HG03139 (cell line): ENCODE data around the gene CCNJ.

Experiments
- ATAC-seq: cut with Tn5 transposase; IDR thresholded peaks from one replicate; pipeline ENCODE4 v1.9.1; 2021; ENCODE audit not compliant: unreplicated experiment

CCNJ gene

DNA sequence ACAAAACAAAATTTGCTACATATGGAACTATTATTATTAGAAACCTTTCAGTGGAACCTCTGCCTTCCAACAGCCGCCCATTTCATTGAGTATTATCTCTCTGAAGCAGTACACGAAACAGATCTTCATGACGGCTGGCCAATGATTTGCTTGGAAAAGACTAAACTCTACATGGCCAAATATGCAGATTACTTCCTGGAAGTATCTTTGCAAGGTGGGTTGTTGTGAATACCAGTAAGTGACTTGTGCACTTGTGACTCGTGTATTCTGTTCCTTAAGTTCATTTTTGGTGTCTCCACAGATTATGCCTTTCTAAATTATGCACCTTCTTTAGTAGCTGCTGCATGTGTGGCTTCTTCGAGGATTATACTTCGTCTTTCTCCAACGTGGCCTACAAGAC lies 13.4 kb downstream of the CCNJ start:
- no peak for ATAC-seq

- ATAC-seq: no peak
These were observed 17.8 kb downstream of the CCNJ start for GRCh38 chr10:96061232-96061631.

- no peak for ATAC-seq
These were observed 29.3 kb downstream of the CCNJ start for GRCh38 chr10:96072674-96073073.

DNA sequence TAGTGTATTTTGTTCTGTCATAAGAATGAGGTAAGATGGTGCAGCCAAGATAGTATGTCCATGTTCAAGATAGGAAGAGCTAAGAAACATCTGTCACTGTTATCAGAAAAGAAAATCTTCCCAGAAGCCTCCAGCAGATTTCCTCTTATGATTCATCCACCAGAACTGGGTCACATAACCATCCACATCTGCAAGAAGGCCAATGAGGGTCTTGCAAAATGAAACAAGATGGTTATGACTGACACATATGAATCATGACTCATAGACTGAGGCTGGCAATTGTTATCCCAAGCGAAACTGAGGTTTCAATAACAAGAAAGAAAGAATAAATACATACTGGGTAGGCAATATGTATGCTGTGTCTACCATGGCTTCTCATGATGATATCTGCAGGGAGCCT lies 30.3 kb downstream of the CCNJ start:
- no peak for ATAC-seq

DNA sequence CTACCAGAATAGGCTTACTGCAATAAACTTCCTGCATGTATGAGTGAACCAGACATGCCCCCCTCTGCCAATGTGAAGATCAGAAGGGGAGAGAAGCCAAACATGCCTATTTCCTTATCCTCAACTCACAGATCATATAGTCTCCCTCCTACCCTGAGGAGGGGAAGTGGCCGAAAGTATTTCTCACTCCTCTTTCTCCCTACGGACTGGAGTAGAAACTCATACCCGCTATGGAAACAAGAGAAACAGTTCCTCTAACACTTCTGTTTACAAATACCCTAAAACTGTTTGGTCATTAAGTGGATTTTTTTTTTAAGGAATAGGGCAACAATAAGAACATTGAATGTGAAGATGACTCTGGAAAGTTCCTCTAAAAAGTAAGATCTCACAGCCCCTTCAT lies 31.4 kb downstream of the CCNJ start:
- no peak for ATAC-seq

DNA sequence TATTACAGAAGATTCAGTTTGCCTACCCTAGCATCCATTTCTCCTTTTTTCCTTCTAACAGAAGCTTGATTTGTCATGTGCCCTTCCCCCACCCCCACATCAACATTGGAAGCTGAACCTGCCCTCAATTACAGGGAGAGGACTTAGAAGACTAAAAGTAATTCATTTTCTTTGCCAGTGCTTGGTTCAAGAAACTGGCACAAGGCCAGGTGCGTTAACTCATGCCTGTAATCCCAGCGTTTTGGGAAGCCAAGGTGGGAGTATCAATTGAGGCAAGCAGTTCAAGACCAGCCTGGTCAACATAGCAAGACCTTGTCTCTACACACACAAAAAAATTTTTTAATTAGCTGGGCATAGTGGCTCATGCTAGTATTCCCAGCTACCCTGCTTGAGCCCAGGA lies 32.6 kb downstream of the CCNJ start:
- no peak for ATAC-seq

DNA sequence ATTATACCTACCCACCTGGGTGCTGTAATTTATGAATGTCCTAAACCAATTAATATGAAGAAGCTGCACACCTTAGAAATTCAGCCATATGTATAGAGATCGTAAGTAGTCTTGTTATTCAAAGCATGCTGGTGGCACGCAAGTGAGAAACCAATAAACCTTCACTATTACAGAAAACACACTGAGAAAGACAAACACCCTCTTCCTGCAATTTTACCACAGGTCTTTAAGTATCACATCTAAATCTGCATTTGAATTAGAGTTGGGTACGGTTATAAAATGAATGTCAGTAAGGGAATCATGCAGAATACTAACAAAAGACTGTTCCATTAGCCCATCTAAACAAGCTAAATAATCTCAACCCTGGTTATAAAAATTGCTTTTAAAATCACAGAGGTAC lies 33.8 kb downstream of the CCNJ start:
- no peak for ATAC-seq

GRCh38 chr10:96082153-96082552 lies 38.8 kb downstream of the CCNJ start:
- ATAC-seq: no peak

DNA sequence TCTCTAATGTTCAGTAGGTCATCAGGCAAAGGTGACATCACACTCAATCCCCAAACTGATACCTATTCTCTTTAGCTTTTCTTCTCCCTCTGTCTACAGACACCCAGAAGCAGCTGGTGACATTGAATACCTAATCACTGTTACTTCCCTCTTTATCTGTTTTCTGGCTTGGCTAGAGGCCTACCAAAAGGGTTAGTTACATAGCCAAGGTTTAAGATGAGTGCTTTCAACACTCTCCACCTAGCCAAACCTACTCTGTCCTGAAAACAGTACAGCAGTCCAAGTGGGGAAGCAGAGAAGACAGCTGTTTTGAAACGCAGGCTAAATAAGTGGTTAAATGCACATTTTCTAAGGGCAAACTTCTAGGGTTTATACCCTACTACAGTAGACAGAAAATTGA lies 39.4 kb downstream of the CCNJ start:
- ATAC-seq: no peak

DNA sequence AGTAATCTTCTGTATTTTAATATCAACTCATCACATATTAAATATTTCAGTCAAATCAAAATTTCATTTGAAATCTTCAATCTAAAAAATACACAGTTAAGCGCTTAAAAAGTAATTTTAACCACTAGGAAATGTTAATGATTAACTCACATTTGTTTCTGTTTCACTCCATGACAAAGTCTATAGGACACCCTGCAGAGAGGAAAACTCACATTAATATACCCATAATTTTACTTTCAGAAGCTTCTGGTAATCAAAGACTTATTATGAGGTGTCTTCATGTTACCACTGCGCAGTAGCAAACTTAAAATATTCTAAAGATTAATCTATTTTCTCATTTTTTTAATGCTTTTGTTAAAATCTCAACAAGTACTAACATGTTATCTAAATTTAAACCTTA lies 45.7 kb downstream of the CCNJ start:
- no peak for ATAC-seq

DNA sequence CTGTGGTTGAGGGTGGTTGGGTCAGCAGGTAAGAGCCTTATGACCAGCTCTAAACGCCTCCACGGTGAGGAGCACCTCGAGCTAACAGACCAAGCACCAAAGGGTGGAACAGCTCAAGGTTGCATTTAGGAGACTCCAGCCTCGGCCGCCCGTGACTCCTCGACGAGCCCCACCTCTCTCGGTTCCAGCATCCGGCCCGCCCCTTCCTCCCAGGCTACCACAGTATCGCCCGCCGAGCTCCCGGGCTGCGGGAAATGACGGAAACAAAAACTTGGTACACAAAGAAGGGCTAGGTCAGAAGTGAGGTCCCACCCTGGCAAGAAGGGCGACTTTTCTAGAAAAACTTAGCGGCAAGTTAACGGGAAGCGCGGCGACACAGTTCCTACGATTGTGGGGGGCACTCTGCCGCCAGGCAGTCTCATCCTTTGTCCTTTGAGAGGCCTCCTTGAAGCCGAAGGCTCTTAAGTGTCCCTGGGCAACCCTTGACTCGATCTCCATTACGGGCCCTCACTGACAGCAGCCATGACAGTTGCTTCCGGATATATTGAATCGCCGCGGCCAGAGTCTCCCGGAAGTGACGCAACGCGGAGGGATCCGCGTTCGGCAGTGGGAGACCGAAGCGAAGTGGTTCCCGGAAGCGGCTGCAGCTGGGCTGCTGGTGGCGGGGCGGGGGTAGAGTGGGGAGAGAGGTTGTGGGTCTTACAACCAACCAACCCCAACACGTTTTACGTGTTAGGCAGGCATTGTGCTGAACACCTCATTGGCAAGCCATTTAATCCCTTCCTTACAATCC lies 46.5 kb downstream of the CCNJ start:
- peak; percentile 87 for ATAC-seq

DNA sequence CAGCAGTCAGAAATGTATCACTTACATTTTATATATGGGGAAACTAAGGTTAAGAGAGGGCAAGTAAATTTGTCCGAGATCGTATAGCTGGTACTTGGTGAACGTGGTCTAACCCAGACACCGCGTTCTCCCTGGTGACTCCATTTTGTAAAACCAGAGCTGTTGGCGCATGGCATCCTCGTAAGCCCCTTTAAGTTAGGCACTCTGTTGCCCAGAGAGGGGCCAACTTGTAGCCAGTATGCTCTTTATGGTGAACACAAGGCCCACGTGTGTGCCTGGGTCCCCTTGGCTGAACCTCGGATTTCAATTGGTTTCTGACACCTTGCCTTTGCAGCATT lies 47.0 kb downstream of the CCNJ start:
- no peak for ATAC-seq

DNA sequence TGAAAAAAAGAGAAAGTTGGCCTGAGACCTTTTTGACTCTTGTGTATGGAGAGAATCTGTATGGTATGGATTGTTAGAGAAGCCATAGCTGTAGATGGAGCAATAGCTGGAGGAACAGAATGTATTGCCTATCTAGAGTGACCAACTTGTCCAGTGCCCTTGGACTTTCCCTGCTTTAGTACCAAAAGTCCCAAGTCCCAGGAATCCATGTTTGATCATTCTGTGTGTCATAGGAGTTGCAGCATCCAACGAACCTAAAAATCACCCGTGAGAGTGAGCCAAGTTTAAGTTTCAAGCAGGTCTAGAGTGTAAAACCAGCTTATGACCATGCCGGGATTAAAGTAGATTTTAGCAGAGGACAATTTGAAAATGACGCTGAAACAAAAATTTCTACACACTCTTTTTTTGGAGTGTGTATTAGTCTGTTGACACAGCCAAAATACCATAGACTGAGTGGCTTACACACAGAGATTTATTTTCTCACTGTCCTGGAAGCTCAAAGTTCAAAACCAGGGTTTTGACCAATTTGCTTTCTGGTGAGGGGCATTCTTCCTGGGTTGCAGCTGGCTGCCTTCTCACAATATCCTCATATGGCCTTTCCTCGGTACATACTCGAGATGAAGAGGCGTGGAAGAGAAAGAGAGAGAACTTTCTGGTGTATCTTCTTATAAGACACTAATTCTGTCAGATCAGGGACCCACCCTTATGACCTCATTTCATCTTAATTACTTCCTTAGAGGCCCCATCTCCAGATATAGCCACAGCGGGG lies 49.8 kb downstream of the CCNJ start:
- ATAC-seq: no peak

DNA sequence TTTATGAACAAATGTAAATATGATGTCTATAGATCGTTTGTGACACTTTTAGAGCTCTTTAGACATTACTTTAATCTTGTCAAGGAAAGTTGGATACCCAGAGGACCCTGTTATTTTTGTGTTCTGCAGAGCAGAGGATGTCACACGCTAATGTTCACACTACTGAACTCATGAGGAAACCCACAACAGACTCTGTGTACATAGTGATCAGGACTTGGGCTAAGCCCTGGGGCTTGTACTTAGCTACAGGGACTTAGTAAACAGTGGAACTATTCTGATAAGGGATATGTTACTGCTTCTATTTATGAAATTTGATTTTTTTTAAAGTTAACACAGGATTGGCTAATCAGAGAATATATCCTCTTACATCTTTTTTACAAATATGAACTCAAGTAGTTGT lies 50.6 kb downstream of the CCNJ start:
- no peak for ATAC-seq

- no peak for ATAC-seq
These were observed 53.6 kb downstream of the CCNJ start for GRCh38 chr10:96096958-96097357.

GRCh38 chr10:96097865-96098264 lies 54.5 kb downstream of the CCNJ start:
- no peak for ATAC-seq

GRCh38 chr10:96107623-96108038 lies 64.2 kb downstream of the CCNJ start:
- ATAC-seq: no peak
